Effector memory CD4-positive, alpha-beta T cell (primary cell): ENCODE results near the gene MSRB2.

Experiments
- DNase-seq, 3 donors: peaks; one replicate each; pipeline ENCODE4 v3.0.0-alpha.2; 2020
- H3K27ac ChIP-seq: 2 replicates; pipeline ENCODE4 v1.7.0; 2013; ENCODE audit warnings: mild to moderate bottlenecking, low read length, moderate library complexity; ENCODE audit not compliant: insufficient read depth, poor library complexity, severe bottlenecking
- H3K27me3 ChIP-seq: replicated peaks from 2 replicates; pipeline ENCODE4 v1.7.0; 2013; ENCODE audit warnings: mild to moderate bottlenecking, low read length; ENCODE audit not compliant: insufficient read depth, control insufficient read depth, poor library complexity, severe bottlenecking
- H3K36me3 ChIP-seq: 2 replicates; pipeline ENCODE4 v1.7.0; 2013; ENCODE audit warnings: mild to moderate bottlenecking, low read length, moderate library complexity; ENCODE audit not compliant: control insufficient read depth, insufficient read depth
- H3K4me1 ChIP-seq: 2 replicates; pipeline ENCODE4 v1.7.0; 2013; ENCODE audit warnings: low read length, mild to moderate bottlenecking; ENCODE audit not compliant: control insufficient read depth, insufficient read depth, poor library complexity, severe bottlenecking
- H3K4me3 ChIP-seq: 2 replicates; pipeline ENCODE4 v1.7.0; 2013; ENCODE audit warnings: low read length, low read depth, mild to moderate bottlenecking; ENCODE audit not compliant: insufficient read depth, poor library complexity, severe bottlenecking
- H3K9me3 ChIP-seq: 2 replicates; pipeline ENCODE4 v1.7.0; 2013; ENCODE audit warnings: mild to moderate bottlenecking, low read length, moderate library complexity; ENCODE audit not compliant: control insufficient read depth

The MSRB2 gene

GRCh38 chr10:23088609-23089008 is 6.8 kb upstream of the MSRB2 start:
- H3K4me1 ChIP-seq = no peaks in the 10 kb centered on the region
- H3K4me3 ChIP-seq = no peak overlapping the region
- H3K27me3 ChIP-seq = no peaks in the 10 kb centered on the region
- no peak overlapping the region for H3K27ac ChIP-seq
- H3K9me3 ChIP-seq = no peaks in the 10 kb centered on the region
- no peak for DNase-seq
- no peaks in the 10 kb centered on the region for H3K36me3 ChIP-seq

- Histone ChIP-seq H3K27me3 (no peaks in the 10 kb centered on the region), H3K4me1 (peaks cover 17% of the 10 kb centered on the region), H3K4me3 (peak overlapping the region; percentile 66), H3K9me3 (no peaks in the 10 kb centered on the region), H3K27ac (peak overlapping the region; percentile 62), H3K36me3 (no peaks in the 10 kb centered on the region)
- DNase-seq = no peak
Observed at GRCh38 chr10:23094786-23095403, 484 bp upstream of the MSRB2 start.

GRCh38 chr10:23095966-23096801 is 805 bp downstream of the MSRB2 start:
- Histone ChIP-seq H3K4me1 (peaks cover 17% of the 10 kb centered on the region), H3K27me3 (no peaks in the 10 kb centered on the region), H3K27ac (peak overlapping the region; percentile 62), H3K4me3 (peak overlapping the region; percentile 66), H3K36me3 (no peaks in the 10 kb centered on the region), H3K9me3 (no peaks in the 10 kb centered on the region)
- peak in 1 of 3 donors; percentile 1 for DNase-seq

- Histone ChIP-seq H3K9me3 (no peaks in the 10 kb centered on the region), H3K27ac (no peak overlapping the region), H3K36me3 (no peaks in the 10 kb centered on the region), H3K27me3 (no peaks in the 10 kb centered on the region), H3K4me3 (peak overlapping the region; percentile 66), H3K4me1 (peaks cover 17% of the 10 kb centered on the region)
- DNase-seq = no peak
Observed at GRCh38 chr10:23096802-23097549, 1.6 kb downstream of the MSRB2 start.

GRCh38 chr10:23099079-23099478 is 3.7 kb downstream of the MSRB2 start:
- Histone ChIP-seq H3K36me3 (peaks cover under 1% of the 10 kb centered on the region), H3K4me1 (peaks cover 17% of the 10 kb centered on the region), H3K27ac (no peak overlapping the region), H3K4me3 (no peak overlapping the region), H3K27me3 (no peaks in the 10 kb centered on the region), H3K9me3 (no peaks in the 10 kb centered on the region)
- DNase-seq = no peak

GRCh38 chr10:23099816-23100215 is 4.4 kb downstream of the MSRB2 start:
- no peak overlapping the region for H3K4me3 ChIP-seq
- DNase-seq = no peak
- no peaks in the 10 kb centered on the region for H3K9me3 ChIP-seq
- H3K4me1 ChIP-seq = peaks cover 17% of the 10 kb centered on the region
- no peak overlapping the region for H3K27ac ChIP-seq
- H3K36me3 ChIP-seq = peaks cover 4% of the 10 kb centered on the region
- no peaks in the 10 kb centered on the region for H3K27me3 ChIP-seq

- no peaks in the 10 kb centered on the region for H3K27me3 ChIP-seq
- no peak for DNase-seq
- H3K4me1 ChIP-seq = peaks cover 17% of the 10 kb centered on the region
- no peak overlapping the region for H3K4me3 ChIP-seq
- H3K27ac ChIP-seq = no peak overlapping the region
- peaks cover 4% of the 10 kb centered on the region for H3K36me3 ChIP-seq
- H3K9me3 ChIP-seq = no peaks in the 10 kb centered on the region
Observed at GRCh38 chr10:23100331-23101030, 5.1 kb downstream of the MSRB2 start.

- no peak overlapping the region for H3K4me3 ChIP-seq
- H3K27ac ChIP-seq = no peak overlapping the region
- H3K4me1 ChIP-seq = no peaks in the 10 kb centered on the region
- H3K27me3 ChIP-seq = no peaks in the 10 kb centered on the region
- no peaks in the 10 kb centered on the region for H3K9me3 ChIP-seq
- DNase-seq = no peak
- H3K36me3 ChIP-seq = peaks cover 7% of the 10 kb centered on the region
Observed at GRCh38 chr10:23106331-23107072, 11.1 kb downstream of the MSRB2 start.

- peaks cover 7% of the 10 kb centered on the region for H3K36me3 ChIP-seq
- no peak overlapping the region for H3K4me3 ChIP-seq
- no peak overlapping the region for H3K27ac ChIP-seq
- H3K4me1 ChIP-seq = no peaks in the 10 kb centered on the region
- no peaks in the 10 kb centered on the region for H3K9me3 ChIP-seq
- DNase-seq = no peak
- H3K27me3 ChIP-seq = no peaks in the 10 kb centered on the region
Observed at GRCh38 chr10:23110722-23111516, 15.5 kb downstream of the MSRB2 start.
